CD4-positive, alpha-beta T cell treated with Interleukin-12 subunit alpha and Interleukin-12 subunit beta, for 1 hour (primary cell): ENCODE data around the gene TMEM106B.
"Not testable (repeated sequence)": the region's sequence is repeated elsewhere in the genome, so short reads cannot be mapped to it uniquely, and the experiment has no call there.

Source experiments
- DNase-seq: peaks from one replicate; pipeline ENCODE4 v3.0.0-alpha.2; 2020

The TMEM106B gene

DNA sequence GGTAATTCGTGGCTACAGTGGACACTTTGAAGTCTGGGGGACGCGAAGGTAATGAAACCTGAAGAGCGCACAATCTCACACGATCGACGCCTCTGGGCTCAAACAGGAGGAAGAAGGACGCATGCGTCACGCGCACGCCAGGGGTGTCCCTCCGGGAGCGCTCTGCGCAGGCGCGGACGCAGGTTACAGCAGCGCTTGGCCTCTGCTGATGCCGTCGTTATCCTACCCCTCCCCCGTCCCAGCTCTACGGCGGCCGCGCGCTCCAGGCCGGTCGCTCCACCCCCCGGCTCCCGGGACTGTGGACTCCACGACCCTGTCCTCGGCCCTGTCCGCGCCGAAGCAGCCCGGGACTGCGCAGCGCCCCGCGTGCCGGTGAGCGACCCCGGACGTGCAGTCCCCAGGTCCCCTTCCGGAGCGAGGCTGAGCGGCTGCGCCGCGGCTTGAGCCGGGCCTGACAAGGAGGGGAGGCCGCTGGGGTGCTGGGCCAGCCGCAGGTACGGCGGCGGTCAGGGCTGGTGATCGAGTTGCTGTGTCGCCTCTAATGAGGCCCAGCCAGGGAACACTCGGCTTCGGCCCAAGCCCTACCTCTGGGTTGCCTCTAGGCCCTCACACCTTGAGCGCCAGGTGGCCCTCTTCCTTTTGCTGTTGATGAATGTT, at the start of gene TMEM106B:
TSS of gene TMEM106B (plus strand) at position 241 of the 657 bp plus-strand sequence. CDS start 3,517 bp downstream, outside the sequence.
- DNase-seq: peak; percentile 97

DNA sequence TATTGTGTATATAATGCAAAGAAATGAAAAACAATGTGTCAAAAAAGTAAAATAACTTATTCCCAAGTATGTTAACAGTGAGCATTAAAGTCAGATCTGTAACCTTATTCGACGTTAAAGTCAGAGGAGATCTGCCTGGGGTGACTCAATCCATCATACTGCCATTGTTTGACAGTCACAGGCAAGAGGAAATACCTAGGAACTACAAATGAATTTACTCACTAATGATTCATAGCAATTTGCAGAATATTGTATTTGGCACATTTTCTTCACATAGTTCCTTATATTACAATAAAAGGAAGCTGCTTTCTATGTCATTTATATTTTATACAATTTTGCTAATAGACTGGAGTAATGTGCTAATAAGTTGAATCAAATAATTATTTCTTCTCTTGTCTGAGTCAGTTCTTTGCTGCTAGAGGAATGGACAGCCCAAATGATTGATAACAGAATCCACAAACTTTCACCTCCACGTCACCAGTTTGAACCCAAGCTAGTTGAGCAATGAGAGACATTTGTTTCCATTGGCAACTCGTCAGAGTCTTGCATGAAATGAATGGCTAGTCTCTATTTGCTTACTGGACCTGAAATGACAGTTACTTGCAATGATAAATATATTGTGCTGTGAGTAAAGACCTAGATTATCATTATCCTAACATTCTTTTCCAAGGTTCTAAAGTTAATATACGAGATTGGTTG, 48.5 kb upstream of the TMEM106B start:
- no peak for DNase-seq

DNA sequence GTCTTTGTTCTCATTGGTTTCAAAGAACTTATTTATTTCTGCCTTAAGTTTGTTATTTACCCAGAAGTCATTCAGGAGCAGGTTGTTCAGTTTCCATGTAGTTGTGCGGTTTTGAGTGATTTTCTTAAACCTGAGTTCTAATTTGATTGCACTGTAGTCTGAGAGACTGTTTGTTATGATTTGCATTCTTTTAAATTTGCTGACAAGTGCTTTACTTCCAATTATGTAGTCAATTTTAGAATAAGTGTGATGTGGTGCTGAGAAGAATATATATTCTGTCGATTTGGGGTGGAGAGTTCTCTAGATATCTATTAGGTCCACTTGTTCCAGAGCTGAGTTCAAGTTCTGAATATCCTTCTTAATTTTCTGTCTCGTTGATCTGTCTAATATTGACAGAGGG, 43.0 kb upstream of the TMEM106B start:
- DNase-seq: not testable (repeated sequence)

DNA sequence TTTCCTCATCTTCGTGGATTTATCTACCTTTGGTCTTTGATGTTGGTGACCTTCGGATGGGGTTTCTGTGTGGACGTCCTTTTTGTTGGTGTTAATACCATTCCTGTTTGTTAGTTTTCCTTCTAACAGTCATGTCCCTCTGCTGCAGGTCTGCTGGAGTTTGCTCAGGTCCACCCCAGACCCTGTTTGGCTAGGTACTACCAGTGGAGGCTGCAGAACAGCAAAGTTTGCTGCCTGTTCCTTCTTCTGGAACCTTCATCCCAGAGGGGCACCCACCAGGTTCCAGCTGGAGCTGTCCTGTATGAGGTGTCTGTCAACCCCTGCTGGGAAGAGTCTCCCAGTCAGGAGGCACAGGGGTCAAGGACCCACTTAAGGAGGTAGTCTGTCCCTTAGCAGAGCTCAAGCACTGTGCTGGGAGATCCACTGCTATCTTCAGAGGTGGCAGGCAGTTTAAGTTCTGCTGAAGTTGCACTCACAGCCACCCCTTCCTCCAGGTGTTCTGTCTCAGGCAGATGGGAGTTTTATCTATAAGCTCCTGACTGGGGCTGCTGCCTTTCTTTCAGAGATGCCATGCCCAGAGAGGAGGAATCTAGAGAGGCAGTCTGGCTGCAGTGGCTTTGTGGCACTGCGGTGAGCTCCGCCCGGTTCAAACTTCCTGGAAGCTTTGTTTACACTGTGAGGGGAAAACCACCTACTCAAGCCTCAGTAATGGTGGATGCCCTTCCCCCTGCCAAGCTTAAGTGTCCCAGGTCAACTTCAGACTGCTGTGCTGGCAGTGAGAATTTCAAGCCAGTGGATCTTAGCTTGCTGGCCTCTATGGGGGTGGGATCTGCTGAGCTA, 40.9 kb upstream of the TMEM106B start:
- DNase-seq: peak; percentile 51

DNA sequence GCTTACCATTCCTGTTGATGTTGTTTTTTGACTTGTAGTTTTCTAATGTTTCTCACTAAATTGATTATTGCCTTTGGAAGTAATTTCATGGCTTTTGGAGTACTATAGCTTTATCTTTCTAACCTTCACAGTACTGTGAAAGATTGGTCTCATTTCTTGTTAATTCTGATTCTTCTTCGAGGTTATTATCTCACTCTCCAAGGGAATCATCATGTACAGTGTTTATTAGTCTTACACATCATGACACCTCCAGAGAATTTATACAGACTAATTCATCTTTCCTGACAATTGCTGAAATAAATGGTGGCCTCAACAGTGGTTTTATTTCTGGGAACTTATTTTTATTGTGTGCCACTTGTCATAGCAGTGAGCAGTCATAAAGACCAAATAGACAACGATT, 37.4 kb upstream of the TMEM106B start:
- DNase-seq: no peak

DNA sequence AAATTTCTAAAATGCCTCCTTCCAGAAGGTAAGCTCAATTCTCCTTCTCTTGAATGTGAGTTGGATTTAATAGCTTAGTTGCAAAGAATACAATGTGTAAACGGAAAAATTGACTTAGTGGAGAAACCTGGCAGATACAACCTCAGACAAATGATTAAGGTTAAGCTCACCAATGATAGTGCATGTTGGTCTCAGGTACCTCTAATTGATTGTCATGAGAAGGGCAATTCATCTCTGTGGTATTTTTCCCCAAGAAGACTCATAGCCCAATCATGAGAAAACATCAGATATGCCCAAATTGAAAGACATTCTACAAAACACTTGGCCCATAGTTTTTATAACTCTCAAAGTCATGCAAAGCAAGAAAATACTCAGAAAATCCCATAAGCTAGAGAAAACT, 36.2 kb upstream of the TMEM106B start:
- DNase-seq: no peak

DNA sequence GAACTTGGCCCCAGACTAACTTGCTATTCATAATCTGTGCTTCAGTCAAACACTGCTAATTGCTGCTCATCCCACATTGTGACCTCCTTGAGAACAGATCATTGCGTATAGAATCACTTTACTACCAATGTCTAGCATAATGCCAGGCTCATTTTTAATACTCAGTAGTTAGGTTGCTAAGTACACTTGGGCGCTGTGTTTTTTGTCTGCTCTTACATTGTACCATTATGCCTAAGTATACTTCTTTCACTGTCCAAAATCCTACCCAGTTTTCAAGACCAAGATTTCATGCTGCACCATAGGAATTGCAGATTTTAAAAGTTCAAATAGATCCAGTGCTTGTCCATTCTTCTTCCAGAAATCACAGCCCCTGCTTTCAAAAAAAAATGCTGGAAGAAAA, 32.8 kb upstream of the TMEM106B start:
- no peak for DNase-seq

DNA sequence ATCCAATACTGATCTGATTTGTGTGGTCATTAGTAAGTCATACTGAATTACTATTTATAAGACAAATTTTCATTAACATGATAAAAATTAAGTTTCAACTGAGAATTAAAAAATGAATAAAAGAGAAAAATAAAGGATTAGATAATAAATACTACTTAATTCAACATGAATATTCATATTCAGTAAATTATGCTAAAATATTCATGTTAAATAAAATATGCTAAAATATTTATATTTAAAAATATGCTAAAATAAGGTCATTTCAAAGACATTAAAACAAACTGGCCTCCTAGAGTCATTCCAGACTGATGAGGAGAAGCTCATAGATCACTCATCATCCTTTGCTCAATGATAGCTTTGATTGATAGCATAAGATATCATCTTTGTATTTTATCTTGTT, 16.7 kb upstream of the TMEM106B start:
- DNase-seq: no peak

DNA sequence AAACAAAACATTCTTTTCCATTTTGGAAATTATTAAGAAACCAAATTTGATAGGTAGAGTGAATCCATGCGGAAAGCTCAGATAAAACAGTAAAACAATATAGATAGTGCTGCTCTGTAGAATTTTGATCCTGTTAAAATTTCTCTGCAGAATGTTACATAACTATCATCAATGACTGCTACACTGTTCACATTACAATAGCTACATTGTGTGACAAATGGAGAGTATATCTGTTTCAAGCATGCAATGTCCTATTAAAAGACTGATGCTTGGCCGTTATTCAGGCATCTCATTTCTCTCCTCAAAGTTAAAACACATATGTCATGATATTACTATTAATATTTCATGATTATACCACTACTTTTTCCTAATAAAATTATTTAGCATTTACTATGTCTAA, 14.7 kb upstream of the TMEM106B start:
- DNase-seq: no peak

DNA sequence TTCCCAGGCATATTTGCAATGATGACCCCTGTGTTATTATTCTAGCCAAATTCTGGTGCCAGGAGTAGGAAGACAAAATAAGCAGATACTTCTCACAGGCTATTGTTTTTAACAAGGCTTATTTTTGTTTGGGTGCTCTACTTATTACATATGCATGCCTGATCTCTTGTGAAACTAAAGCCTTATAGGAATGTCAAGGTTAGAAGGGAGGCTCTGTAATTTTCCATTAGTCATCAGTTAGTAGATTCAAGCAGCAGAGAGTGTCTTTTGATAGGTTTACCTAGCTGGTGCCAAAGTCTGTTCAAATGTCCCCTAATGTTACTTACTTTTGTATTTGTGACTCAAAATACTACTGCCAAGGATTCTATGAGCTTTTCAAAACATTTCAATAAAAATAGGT, 11.7 kb upstream of the TMEM106B start:
- no peak for DNase-seq

DNA sequence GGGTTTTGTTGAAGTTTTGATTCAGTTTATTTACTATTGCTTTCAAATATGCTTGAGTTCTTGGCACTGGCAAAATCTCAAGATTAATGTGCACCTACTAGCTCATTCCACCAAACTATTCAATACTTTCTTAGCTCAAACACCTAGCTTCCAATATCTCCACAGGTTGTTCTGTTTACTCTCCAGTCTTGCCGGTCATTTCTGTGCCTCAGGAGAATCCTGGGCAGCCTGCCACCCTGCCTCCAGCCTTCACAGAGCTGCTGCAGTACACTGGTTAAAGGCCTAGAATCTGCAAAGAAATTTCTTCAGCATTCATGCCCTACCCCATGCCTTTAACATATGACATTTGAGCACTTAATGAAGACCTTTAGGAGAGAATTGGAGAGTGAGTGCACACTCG, 4.0 kb upstream of the TMEM106B start:
- no peak for DNase-seq

DNA sequence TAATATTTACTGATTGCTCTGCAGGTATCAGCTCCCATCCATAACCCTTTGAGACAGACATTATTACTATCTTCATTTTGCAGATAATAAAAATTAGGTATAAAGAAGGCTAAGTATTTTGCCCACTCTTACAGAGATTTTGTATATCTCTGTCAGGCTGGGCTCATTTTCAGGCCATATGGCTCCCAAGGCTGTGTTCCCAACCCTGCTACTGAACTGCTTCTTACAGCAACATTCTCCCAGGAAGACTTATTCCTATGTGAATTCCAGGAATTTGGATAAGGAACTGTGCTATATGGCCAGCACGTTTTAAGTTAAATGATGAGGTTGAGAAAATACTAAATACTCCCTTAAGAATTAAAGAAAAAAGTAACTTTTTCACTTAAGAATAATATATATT, 1.9 kb upstream of the TMEM106B start:
- no peak for DNase-seq

DNA sequence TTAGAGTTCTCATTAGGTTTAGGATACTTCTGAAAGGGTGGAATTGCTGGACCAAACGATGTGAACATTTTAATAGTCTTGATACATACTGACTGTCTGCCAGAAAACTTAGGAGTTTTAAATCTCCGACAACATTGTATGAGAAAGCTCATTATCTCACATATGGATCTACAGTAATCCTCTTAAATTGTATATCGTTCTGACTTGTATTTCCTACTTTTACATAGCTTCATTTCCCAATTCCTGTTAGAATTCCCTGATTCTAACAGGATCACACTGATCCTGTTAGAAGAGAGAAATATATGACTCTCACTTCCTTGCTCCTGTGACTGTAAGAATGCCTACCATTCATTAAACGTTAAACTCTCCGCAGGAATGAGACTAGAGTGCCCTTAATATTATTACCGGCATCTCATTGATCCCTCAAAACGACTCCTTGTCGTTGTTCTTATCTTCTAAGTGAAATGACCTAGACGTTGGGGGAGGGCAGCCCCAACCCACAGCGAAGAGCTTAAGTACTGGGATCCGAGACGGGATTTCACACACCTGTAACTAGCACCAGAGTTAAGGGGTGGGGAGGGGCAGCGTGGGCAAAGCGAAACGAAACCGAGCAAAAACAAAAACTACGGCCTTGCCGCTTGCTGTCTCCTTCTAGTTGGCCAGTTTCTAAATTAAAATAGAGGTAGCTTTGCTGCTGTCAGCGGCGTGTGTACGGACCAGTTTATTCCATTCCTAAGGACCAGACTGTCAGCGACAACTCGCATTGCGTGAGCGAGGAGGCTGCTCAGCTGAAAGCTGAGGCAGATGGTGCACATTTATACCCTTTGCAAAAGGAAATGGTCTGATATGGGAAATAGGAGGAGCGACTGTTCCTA, 678 bp upstream of the TMEM106B start:
- DNase-seq: no peak

DNA sequence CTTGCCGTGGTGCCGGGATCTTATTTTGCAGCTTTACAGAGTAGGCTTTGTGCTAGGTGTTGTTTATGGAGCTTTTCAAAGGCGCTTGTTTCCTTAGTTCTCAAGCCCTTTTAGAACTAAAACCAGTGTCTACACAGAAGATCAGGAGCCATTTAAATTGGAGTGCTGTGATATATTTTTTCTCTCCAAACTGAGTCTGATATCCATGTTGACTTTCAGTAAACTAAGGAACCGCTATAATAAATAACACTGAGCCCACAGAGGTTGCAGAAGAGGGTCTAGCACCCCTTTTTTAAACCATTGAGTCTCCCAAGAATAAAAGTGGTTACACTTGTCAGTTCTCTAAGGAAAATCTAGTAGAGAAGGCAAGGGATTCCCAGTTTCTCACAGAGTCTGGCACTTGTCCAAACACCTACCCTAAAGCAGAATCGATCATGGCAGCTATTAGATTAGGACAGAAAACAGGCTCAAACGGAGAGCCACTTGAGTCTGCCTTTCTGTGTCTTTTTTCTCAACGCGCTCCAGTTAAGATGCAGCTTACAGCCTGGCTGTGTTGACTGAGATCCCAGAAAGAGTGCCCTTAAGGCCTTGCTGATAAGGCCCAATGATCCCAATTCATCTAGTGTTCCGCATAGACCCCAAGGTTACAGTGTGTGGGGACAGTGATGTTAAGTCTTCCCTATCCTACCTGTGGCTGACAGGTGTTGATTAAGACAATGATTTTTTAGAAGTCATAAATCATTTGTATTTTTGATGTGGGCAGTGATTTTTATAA, 804 bp downstream of the TMEM106B start:
- peak; percentile 7 for DNase-seq

DNA sequence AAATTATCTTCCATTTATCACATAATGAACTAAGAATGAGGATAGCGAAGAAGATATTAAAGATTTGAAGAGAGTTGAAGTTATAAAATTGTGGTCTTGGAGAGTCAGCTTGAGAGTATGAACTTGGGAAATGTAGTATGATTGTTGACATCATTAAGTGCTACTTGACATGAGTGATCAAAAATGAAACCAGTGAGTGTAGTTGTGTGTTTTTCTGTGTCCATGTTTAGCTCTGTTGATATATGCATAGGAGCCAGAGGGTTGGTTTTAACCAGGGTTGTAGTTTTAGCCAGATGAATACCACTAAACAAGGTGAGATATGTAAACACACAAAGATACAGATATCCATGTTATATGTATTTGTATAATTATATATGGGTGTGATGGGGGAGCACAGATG, 6.2 kb downstream of the TMEM106B start:
- DNase-seq: no peak

DNA sequence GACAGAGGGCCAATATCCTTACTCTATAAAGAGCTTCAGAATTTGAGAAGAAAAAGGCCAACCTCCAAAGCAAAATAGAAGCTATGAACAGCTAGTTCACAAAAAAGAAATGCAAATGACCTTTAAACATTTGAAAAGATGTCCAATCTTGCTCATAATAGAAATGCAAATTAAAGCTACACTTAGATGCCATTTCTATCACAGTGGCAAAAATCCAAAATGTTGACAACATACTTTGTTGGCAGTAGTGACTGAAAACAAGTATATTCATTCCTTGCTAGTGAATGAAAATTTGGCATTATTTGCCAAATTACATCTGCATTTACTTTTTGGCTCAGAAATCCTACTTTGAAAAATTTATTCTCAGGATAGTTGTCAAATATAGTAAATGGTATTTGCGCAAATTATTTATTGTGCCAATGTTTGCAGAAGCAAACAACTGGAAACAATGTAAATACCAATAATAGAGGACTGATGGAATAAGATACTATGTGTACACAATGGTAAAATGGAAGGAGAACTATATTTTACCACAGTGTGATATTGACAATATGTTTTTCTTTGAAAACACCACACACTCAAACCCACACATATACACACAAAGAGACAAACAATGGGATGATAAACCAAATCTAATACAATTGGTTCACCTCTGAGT, 9.4 kb downstream of the TMEM106B start:
- no peak for DNase-seq

DNA sequence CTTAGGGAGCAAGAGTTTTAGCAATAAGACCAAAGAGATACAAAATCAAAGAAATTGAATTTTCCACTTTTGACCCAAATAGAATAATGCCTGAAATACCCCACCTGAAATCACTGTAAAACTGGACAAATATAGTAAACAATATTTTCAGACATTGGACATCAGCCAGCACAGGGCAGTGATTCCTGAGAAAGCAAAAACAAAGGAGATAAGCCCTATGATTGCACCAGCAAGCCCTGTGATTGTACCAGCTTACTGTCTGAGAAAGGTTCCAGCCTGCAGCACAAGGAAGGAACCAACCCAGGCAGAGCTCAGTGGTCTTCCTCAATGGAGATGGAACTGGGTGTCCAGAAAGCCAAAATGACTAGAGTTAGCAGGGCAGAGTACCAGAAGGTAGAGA, 10.3 kb downstream of the TMEM106B start:
- no peak for DNase-seq

DNA sequence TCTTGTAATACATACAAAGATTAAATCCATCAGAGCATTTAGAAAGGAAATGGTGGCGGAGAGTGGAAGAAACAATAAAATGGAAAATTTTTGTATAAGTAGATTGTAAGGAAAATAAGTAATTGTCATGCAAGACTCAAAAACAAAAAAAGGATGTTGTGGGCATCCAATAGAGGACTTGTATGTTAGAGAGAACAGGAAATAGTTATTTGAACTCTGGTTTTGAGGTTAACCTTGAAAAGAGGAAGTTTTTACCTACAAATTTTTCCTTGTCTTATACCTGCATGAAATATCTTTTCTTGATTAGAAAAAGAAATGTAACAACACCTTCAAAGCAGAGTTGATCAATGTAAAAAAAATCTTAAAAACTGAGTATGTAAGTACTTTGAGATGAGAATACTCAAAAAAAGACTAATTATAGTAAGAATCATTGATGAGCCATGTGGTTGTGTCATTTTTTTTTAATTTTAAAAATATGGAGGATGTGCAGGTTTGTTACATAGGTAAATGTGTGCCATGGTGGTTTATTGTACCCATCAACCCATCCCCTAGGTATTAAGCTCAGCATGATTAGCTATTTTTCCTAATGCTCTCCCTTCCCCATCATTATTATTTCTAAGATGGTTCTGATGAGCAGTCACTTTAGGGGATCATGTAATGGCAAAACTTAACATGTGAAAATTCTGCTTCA, 11.9 kb downstream of the TMEM106B start:
- DNase-seq: peak; percentile 40

DNA sequence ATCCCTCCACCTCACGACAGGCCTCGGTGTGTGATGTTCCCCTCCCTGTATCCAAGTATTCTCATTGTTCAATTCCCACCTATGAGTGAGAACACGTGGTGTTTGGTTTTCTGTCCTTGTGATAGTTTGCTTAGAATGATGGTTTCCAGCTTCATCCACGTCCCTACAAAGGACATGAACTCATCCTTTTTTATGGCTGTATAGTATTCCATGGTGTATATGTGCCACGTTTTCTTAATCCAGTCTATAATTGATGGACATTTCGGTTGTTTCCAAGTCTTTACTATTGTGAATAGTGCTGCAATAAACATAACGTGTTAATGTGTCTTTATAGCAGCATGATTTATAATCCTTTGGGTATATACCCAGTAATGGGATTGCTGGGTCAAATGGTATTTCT, 13.9 kb downstream of the TMEM106B start:
- DNase-seq: not testable (repeated sequence)

DNA sequence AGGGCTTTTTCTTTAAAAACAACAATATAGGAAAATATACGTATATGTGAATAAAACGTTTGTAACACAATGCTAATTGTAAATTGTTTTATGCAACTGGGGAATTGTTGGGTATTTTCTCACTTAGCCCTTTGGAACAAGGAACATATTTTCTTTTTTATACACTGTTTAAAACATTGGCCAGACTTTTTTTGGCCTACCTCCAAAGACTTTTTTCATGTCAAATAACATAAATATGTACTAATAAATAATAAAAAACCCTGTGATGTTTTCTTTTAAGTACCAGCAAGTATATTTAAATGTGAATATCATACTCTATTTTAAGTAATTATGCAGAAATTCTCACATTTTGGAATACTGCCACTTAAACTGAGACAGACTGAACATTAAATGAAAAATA, 15.7 kb downstream of the TMEM106B start:
- no peak for DNase-seq

DNA sequence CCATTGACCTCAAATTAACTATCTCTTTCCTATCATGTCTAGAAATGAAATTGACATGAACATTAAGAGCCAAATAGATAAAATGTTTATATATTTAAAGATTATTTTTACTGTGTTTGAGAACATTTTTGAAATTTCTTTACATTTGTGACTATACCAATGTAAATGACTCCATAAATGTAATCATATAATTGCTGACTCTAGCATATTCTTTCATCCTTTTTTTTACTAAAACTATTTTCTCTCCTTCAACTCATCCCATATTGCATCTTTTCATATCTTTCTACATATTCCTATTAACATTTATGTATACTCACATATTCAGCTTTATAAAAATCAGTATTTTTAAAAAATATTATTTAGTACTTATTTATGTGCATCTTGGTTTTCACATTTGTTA, 16.9 kb downstream of the TMEM106B start:
- no peak for DNase-seq
